ENCODE results near the gene ARSA.

The ARSA gene

GRCh38 chr22:50576806-50577696, 50.9 kb downstream of the ARSA start:
- no peak for DNase-seq

GRCh38 chr22:50576070-50576469, 51.9 kb downstream of the ARSA start:
- DNase-seq: no peak

- DNase-seq: no peak
Observed at GRCh38 chr22:50575426-50575941, 52.5 kb downstream of the ARSA start.

All from activated CD4-positive, alpha-beta T cell treated with anti-CD3 and anti-CD28 coated beads for 48 hours (primary cell).